ENCODE results near the gene ALDH2.

ALDH2 gene

DNA sequence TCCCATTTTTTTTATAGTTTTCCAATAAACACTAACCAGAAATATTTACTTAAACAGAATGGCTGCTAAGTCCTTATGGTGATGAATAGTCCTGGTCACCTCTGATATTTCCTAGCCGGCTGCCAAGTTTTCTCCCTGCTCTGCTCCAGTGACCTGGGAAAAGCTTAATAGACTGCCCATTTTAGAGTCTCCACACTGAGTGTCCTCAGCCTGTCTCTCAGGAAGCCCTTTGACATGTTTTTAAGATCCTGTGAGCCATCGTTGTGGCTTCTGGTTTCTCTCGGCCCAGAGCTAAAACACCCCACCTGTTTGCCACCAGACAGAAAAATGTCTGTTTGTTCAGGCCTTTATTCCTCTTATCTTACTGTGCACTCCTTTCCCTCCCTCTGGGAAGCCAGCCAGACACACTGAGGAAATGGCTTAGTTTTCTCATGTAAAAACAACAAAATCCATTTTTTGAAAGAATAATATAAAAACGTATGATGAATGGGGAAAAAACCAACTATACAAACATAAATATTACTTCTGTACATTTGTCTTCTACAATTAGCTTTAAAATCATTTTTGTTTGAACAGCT is 25.4 kb upstream of the ALDH2 start:
- no peak for DNase-seq (ENCODE audit: low spot score)
- no peak for TF ChIP-seq CTCF (IDR thresholded peaks at IDR 0.05; ENCODE audit: extremely low read depth, missing control alignments)

GRCh38 chr12:111745211-111745610 is 21.5 kb upstream of the ALDH2 start:
- no peak for TF ChIP-seq CTCF (IDR thresholded peaks at IDR 0.05; ENCODE audit: extremely low read depth, missing control alignments)
- no peak for DNase-seq (ENCODE audit: low spot score)

DNA sequence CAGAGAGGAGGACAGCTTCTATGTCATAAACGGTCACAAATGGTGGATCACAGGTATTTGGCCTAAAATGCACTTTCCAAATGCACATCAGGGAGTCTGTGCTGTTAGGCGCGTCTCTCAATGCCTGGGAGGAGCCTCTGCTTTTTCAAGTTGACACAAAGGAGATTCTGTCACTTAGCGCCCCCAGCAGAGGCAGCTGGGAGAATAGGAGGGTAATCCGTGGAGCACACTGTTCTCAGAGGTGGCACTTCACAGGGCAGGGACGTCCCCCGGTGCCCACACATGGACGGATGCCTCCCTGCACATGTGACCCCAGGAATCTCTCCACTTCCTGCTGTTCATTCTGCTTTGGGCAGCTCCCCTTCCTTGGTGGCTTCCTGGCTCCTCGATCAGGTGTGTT is 19.4 kb upstream of the ALDH2 start:
- no peak for DNase-seq (ENCODE audit: low spot score)
- no peak for TF ChIP-seq CTCF (IDR thresholded peaks at IDR 0.05; ENCODE audit: extremely low read depth, missing control alignments)

GRCh38 chr12:111748151-111748672 is 18.5 kb upstream of the ALDH2 start:
- DNase-seq (ENCODE audit: low spot score) = no peak
- no peak for TF ChIP-seq CTCF (IDR thresholded peaks at IDR 0.05; ENCODE audit: extremely low read depth, missing control alignments)

DNA sequence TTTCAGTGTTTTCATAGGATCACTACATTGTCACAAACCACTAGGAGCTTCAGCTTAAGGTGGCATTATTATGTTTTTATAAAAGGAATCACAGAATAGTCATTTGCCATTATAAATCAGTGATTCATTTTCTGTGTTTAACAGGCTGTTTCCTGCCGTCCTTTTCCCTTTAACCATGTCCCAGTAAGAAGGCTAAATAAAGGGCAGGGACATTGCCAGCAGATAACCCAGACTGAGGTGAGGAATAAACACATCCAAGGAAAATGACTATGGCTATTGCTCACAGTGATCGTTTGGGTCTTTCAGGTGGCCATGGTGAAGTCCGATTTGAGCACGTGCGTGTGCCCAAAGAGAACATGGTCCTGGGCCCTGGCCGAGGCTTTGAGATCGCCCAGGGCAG is 17.9 kb upstream of the ALDH2 start:
- DNase-seq (ENCODE audit: low spot score) = no peak
- no peak for TF ChIP-seq CTCF (IDR thresholded peaks at IDR 0.05; ENCODE audit: extremely low read depth, missing control alignments)

GRCh38 chr12:111749391-111749790 is 17.3 kb upstream of the ALDH2 start:
- TF ChIP-seq CTCF (IDR thresholded peaks at IDR 0.05; ENCODE audit: extremely low read depth, missing control alignments) = no peak
- no peak for DNase-seq (ENCODE audit: low spot score)

- TF ChIP-seq CTCF (IDR thresholded peaks at IDR 0.05; ENCODE audit: extremely low read depth, missing control alignments) = peak; percentile 70
Observed at GRCh38 chr12:111753144-111753881, 13.4 kb upstream of the ALDH2 start.

More at GRCh38 chr12:111753144-111753881, 13.4 kb upstream of the ALDH2 start:
- peak; percentile 67 for DNase-seq (ENCODE audit: low spot score)

All from GM20000 (cell line).